Astrocyte of the hippocampus (primary cell): ENCODE results near the gene NPM3.
"Not testable (repeated sequence)": the region's sequence is repeated elsewhere in the genome, so short reads cannot be mapped to it uniquely, and the experiment has no call there.

Experiments used
- DNase-seq: peaks from one replicate; pipeline ENCODE4 v3.0.0; 2011; ENCODE audit warnings: low read depth, low spot score

Gene NPM3

GRCh38 chr10:101807158-101807557 is 23.9 kb upstream of the NPM3 start:
- no peak for DNase-seq

- no peak for DNase-seq
Observed at GRCh38 chr10:101803511-101803910, 20.3 kb upstream of the NPM3 start.

DNA sequence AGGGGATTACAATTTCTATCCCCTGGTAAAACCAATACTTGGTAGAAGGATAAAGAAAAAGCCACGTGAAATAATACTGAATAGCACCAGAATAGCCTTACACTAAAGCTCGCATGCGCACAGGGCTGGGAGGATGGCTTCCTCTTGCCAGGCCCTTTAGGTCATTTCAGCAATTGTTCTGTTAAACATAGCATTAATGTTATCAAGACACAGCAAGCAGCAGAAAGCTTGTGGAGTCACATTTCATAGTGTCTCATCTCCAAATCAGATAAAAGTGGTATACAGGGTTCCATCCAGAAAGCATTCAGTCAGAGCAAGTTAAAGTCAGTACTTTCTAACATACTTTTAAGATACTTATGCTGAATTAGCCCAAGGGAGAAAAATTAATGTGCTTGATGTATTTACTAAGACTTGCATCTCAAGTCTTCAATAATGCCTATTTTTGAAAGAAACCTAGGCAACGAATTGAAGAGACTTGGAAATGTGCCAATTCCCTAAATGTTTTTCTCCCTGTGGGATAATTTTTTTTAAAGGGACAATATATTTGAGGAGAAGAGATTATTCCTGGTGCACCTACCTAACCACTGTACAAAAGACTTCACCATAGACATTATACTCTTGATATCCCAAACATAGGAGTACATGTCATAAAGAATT is 14.3 kb upstream of the NPM3 start:
- no peak for DNase-seq

- DNase-seq = no peak
Observed at GRCh38 chr10:101793526-101793925, 10.3 kb upstream of the NPM3 start.

DNA sequence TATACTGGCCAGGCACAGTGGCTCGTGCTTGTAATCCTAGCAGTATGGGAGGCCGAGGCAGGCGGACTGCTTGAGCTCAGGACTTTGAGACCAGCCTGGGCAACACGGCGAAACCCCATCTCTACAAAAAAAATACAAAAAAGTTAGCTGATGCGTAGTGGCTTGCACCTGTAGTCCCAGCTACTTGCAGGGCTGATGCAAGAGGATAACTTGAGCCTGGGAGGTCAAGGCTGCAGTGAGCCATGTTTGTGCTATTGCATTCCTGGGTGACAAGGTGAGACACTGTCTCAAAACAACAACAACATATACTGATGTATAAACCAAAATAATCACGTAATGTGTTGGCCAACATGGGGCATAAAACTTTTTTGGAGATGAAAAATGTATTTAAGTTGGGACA is 6.4 kb upstream of the NPM3 start:
- no peak for DNase-seq

DNA sequence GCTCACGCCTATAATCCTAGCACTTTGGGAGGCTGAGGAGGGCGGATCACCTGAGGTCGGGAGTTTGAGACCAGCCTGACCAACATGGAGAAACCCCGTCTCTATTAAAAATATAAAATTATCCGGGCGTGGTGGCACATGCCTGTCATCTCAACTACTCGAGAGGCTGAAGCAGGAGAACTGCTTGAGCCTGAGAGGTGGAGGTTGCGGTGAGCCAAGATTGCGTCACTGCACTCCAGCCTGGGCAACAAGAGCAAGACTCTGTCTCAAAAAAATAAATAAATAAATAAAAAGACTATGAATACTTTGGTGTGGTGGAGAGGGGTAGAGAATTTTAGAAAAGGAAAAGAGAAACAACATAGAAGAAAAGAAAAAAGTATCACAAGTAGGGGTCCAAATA is 6.0 kb upstream of the NPM3 start:
- not testable (repeated sequence) for DNase-seq

DNA sequence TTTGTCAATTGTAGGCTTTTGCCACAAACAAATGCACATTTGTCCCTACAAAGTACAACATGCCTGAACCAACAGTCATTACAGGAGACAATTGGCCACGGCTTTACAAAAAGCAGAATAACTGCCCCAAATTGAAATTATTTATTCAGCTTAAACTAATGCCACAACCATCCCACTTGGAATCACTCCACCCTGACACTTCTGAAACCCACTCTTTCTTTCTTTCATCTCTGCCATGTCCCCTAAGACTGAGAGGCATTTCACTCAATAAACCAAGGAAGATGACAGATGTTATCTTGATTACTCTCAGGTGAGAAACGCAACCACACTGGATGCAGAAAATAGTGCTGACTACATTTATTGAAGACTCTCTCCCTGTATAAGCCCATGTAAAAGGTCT is 2.6 kb upstream of the NPM3 start:
- no peak for DNase-seq

DNA sequence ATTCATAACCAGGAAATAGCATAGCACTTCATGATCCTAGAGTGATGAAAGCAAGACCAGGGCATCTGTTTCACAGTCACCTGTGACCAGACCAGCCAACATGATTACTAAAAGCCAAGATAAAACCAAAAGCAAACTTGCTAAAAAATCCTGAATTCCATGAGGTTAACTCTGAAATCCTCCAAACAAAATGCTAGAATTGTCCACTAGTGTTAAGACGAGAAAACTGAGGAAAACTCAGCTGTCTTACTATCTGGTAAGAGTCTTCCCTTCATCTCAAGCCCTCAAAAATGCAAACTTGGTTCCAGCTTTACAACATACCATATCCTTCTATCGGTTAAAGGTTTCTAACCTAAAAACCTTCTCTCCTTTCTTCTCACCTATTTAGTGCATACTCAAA is 1.3 kb upstream of the NPM3 start:
- no peak for DNase-seq

DNA sequence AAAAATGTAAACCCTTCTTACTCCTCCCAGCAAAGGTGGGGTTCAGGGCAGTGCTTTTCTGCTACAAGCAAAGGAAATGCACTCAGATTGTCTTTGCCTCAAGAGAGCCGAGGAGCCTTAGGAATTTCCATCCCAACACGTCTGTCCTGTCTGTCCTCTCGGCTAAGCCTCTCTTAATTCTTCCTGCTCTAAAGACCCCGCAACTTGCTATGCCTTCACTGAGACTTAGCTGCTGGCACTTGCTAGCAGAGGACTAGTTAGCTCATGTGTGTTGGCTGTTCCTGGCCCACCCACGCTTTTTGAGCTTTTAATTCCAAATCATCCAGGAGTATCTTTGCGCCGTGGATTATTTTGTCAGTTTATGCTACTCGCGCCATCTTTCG is 481 bp upstream of the NPM3 start:
- no peak for DNase-seq

GRCh38 chr10:101781984-101782810 is 1.0 kb downstream of the NPM3 start:
- DNase-seq = no peak

GRCh38 chr10:101781655-101781983 is 1.6 kb downstream of the NPM3 start:
- DNase-seq = no peak

GRCh38 chr10:101780818-101781654 is 2.2 kb downstream of the NPM3 start:
- DNase-seq = peak; percentile 83

DNA sequence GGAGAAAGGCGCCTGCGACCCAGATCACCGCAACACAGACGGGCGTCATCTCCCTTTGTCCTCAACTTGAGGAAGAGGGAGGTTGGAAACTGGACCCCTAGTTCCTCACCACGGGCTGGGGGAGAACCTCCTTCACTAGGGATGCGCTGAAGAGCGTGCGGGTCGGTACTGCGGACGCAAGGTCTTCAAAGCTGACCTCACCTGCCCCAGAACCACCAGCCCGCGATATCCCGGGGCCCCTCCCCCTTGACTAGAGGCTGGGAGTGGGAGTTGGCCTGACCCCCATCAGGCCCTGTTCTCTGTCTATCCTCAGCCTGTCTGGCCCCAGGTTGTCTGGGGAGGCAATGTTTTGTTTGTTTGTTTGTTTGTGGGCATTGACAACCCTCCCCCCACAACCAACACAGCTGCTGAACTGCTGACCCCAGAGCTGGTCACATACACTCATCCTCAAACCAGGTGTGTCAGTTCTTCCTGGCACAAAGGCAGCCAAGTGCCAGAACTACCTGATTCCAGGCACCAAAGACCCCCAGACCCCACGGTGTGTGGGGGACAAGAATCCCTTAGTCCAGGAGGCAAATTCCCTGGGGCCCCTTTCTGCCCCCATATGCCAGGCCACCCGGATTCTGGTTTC is 2.9 kb downstream of the NPM3 start:
- DNase-seq = no peak

DNA sequence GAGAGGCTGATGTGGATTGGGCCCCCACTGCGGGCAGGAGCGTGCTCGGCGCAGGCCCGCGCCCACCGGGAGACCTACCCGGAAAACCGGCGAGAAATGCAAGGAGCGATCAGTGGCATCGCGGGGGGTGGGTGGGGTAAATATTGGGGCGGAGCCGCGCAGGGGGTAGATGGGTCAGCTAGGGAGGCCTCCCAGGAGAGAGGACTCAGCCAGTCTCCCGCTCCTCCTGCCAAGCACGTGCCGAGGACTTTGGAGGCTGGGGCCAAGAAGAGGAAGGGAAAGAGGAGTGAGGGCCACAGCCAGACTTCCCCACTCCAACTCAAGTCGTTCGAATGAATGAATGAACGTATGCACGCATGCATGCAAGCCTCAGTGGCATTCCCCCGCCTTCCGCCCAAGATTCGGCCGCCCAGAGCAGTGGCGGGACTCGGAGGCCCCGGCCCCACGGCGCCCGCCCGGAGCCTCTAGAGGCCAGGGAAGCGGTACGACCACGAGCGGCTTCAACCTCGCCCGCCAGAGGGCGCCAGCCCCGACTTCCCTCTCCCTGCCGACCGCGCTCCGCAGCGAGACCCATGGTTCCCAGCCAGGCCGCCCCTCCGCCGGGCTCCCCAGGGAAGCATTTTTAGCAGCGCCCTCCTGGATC is 3.6 kb downstream of the NPM3 start:
- DNase-seq = peak; percentile 87

GRCh38 chr10:101778781-101779543 is 4.3 kb downstream of the NPM3 start:
- DNase-seq = peak; percentile 69

GRCh38 chr10:101778151-101778780 is 5.0 kb downstream of the NPM3 start:
- no peak for DNase-seq

- no peak for DNase-seq
Observed at GRCh38 chr10:101777619-101778145, 5.6 kb downstream of the NPM3 start.

GRCh38 chr10:101776161-101776817 is 7.0 kb downstream of the NPM3 start:
- DNase-seq = no peak
